Suppressor macrophage treated with lipopolysaccharide for 4 hours (primary cell): ENCODE data around the gene ZNF205.
A peak's percentile ranks its signal among the peaks of the same experiment; 100 is the strongest.
"Not testable (repeated sequence)": the region's sequence is repeated elsewhere in the genome, so short reads cannot be mapped to it uniquely, and the experiment has no call there.

ENCODE experiments used
- DNase-seq: peaks from one replicate; pipeline ENCODE4 v3.0.0-alpha.2; 2020

Gene ZNF205

GRCh38 chr16:3152027-3152276 lies 39.6 kb downstream of the ZNF205 start:
- DNase-seq = no peak

- DNase-seq = peak; percentile 90
Measured at GRCh38 chr16:3152277-3152990, 40.0 kb downstream of the ZNF205 start.

GRCh38 chr16:3152991-3153368 lies 40.6 kb downstream of the ZNF205 start:
- DNase-seq = no peak

GRCh38 chr16:3155181-3155580 lies 42.8 kb downstream of the ZNF205 start:
- no peak for DNase-seq

GRCh38 chr16:3155972-3156371 lies 43.6 kb downstream of the ZNF205 start:
- DNase-seq = no peak

- peak; percentile 79 for DNase-seq
Measured at GRCh38 chr16:3157229-3158025, 45.0 kb downstream of the ZNF205 start.

- no peak for DNase-seq
Measured at GRCh38 chr16:3158026-3158509, 45.7 kb downstream of the ZNF205 start.

- peak; percentile 82 for DNase-seq
Measured at GRCh38 chr16:3158510-3159314, 46.3 kb downstream of the ZNF205 start.

- DNase-seq = no peak
Measured at GRCh38 chr16:3161235-3162018, 49.0 kb downstream of the ZNF205 start.

GRCh38 chr16:3164121-3164991 lies 52.0 kb downstream of the ZNF205 start:
- DNase-seq = no peak

- no peak for DNase-seq
Measured at GRCh38 chr16:3165111-3165822, 52.9 kb downstream of the ZNF205 start.

- DNase-seq = no peak
Measured at GRCh38 chr16:3166505-3166886, 54.1 kb downstream of the ZNF205 start.

GRCh38 chr16:3168729-3169128 lies 56.3 kb downstream of the ZNF205 start:
- DNase-seq = not testable (repeated sequence)
